GM18499 (cell line): ENCODE results near the gene PLA2G4C.

Experiments
- ATAC-seq: cut with Tn5 transposase; IDR thresholded peaks from one replicate; pipeline ENCODE4 v1.9.1; 2021; ENCODE audit warnings: moderate number of reproducible peaks; ENCODE audit not compliant: insufficient read depth, unreplicated experiment

PLA2G4C gene

GRCh38 chr19:48004236-48004635 lies 106.4 kb downstream of the PLA2G4C start:
- no peak for ATAC-seq

GRCh38 chr19:48000846-48001245 lies 109.8 kb downstream of the PLA2G4C start:
- no peak for ATAC-seq

GRCh38 chr19:47998800-47999199 lies 111.8 kb downstream of the PLA2G4C start:
- no peak for ATAC-seq
